Epithelial cell of proximal tubule (primary cell): ENCODE measurements around the gene BRINP2. TPM values are rescaled to one million over a fixed set of nuclear protein-coding genes. Genes with fewer than 3 reads are reported as not detected.

Source experiments
- DNase-seq: peaks from one replicate; pipeline ENCODE4 v3.0.0-alpha.2; 2011; ENCODE audit warnings: low read depth
- H3K4me3 ChIP-seq: 2 replicates; pipeline ENCODE4 v1.5.1; 2011; ENCODE audit warnings: low read depth, mild to moderate bottlenecking, low read length
- CTCF ChIP-seq: conservative IDR thresholded peaks from 2 replicates; pipeline ENCODE4 v1.5.1; 2012; ENCODE audit warnings: low read depth, mild to moderate bottlenecking, low read length
- total RNA-seq: library from RNA; depleted of rRNA; stranded (reverse); fragments of >200 nt; gene quantifications from 2 replicates; pipeline ENCODE4 v1.2.3, GENCODE V29; 2015

BRINP2 gene
- total RNA-seq, 1 donor from 2014 or later, result not detected

- no peak for DNase-seq
- no peak for TF ChIP-seq CTCF
- no peak overlapping the region for H3K4me3 ChIP-seq
Observed at GRCh38 chr1:177174921-177175634, 4.3 kb downstream of the BRINP2 start.

- no peak for TF ChIP-seq CTCF
- no peak for DNase-seq
- H3K4me3 ChIP-seq, result peak overlapping the region; percentile 35
Observed at GRCh38 chr1:177181280-177181630, 10.5 kb downstream of the BRINP2 start.

GRCh38 chr1:177181631-177182291 lies 11.0 kb downstream of the BRINP2 start:
- DNase-seq, result no peak
- peak overlapping the region; percentile 35 for H3K4me3 ChIP-seq
- TF ChIP-seq CTCF, result peak; percentile 82

- no peak for TF ChIP-seq CTCF
- DNase-seq, result no peak
- no peak overlapping the region for H3K4me3 ChIP-seq
Observed at GRCh38 chr1:177183836-177184235, 13.1 kb downstream of the BRINP2 start.

GRCh38 chr1:177185209-177185608 lies 14.5 kb downstream of the BRINP2 start:
- H3K4me3 ChIP-seq, result no peak overlapping the region
- no peak for DNase-seq
- peak; percentile 58 for TF ChIP-seq CTCF

- DNase-seq, result no peak
- TF ChIP-seq CTCF, result no peak
- H3K4me3 ChIP-seq, result no peak overlapping the region
Observed at GRCh38 chr1:177186639-177187038, 15.9 kb downstream of the BRINP2 start.
